HG03103 (cell line): ENCODE measurements around the gene EPHA4.
"Not testable (repeated sequence)": the region's sequence is repeated elsewhere in the genome, so short reads cannot be mapped to it uniquely, and the experiment has no call there.

Experiments used
- ATAC-seq: cut with Tn5 transposase; IDR thresholded peaks from one replicate; pipeline ENCODE4 v1.9.1; 2021; ENCODE audit warnings: low read depth; ENCODE audit not compliant: unreplicated experiment

The EPHA4 gene

GRCh38 chr2:221513232-221513631, 58.9 kb downstream of the EPHA4 start:
- no peak for ATAC-seq

- ATAC-seq, result not testable (repeated sequence)
Measured at GRCh38 chr2:221511325-221511724, 60.8 kb downstream of the EPHA4 start.

GRCh38 chr2:221506469-221506868, 65.6 kb downstream of the EPHA4 start:
- no peak for ATAC-seq

- no peak for ATAC-seq
Measured at GRCh38 chr2:221505605-221506004, 66.5 kb downstream of the EPHA4 start.

- no peak for ATAC-seq
Measured at GRCh38 chr2:221504905-221505304, 67.2 kb downstream of the EPHA4 start.

- no peak for ATAC-seq
Measured at GRCh38 chr2:221503965-221504364, 68.1 kb downstream of the EPHA4 start.

- no peak for ATAC-seq
Measured at GRCh38 chr2:221502270-221503010, 69.7 kb downstream of the EPHA4 start.

GRCh38 chr2:221501883-221502269, 70.2 kb downstream of the EPHA4 start:
- ATAC-seq, result no peak

GRCh38 chr2:221501210-221501882, 70.8 kb downstream of the EPHA4 start:
- ATAC-seq, result no peak

- ATAC-seq, result no peak
Measured at GRCh38 chr2:221500501-221501209, 71.4 kb downstream of the EPHA4 start.

- ATAC-seq, result no peak
Measured at GRCh38 chr2:221495731-221496130, 76.4 kb downstream of the EPHA4 start.

GRCh38 chr2:221494556-221494955, 77.5 kb downstream of the EPHA4 start:
- ATAC-seq, result no peak

- no peak for ATAC-seq
Measured at GRCh38 chr2:221493391-221493790, 78.7 kb downstream of the EPHA4 start.

GRCh38 chr2:221492636-221493035, 79.5 kb downstream of the EPHA4 start:
- ATAC-seq, result no peak

- ATAC-seq, result no peak
Measured at GRCh38 chr2:221490506-221491060, 81.5 kb downstream of the EPHA4 start.

GRCh38 chr2:221488136-221488807, 83.8 kb downstream of the EPHA4 start:
- no peak for ATAC-seq

- no peak for ATAC-seq
Measured at GRCh38 chr2:221486106-221486505, 86.0 kb downstream of the EPHA4 start.

GRCh38 chr2:221485503-221485870, 86.6 kb downstream of the EPHA4 start:
- ATAC-seq, result no peak

- no peak for ATAC-seq
Measured at GRCh38 chr2:221484761-221485502, 87.2 kb downstream of the EPHA4 start.
